Heart left ventricle (tissue), 13 donors: Measurements from ENCODE around the gene GPR107.

Experiments
- CTCF ChIP-seq, 12 donors: fragments of 200-600 bp; sonication (generic) in 4 of 12; IDR thresholded peaks; one replicate each; pipeline versions ENCODE4 v1.5.0 to v1.8.0; 2018 to 2022; ENCODE audit warnings: antibody characterized with exemption in 12 of 12, mild to moderate bottlenecking in 5 of 12
- POLR2A ChIP-seq, 2 donors: fragments of 450-650 bp; IDR thresholded peaks; one replicate each; pipeline ENCODE4 v1.6.1; 2017; ENCODE audit warnings: antibody characterized with exemption in 2 of 2, mild to moderate bottlenecking in 2 of 2, moderate library complexity in 2 of 2
- donor health status: ischemic (EF 13 %, LVEDD 7.1; RV severe dilation, severe dysfunction).
- donor health status: DM: no; HTN: yes; CAD: no.
- donor health status: DM: no; HTN: no; CAD: no.
- donor health status: ischemic (EF 25% LVEDD 6.9; RV normal size, moderate dysfunction).
- donor health status: ischemic (EF 25% LVEDD 5.7; RV mildly dilated, moderate dysfunction).
- donor health status: ischemic (EF 35%, LVEDD 5.7; RV mildly dilated, moderate dysfunction).
- donor health status: nonischemic (EF 11% LVEDD 7.7; RV severe dilation, severe dysfunction).
- donor health status: DM: yes; HTN: yes; CAD: no.
- donor health status: PGD.
- donor health status: ischemic (EF 29% LVEDD 5.4; RV normal size, mild dysfunction).
- donor health status: nonischemic (EF 23%, LVEDD 6.1; RV moderate dilation, normal function).

- TF ChIP-seq POLR2A (IDR thresholded peaks at IDR 0.05) (no peak), CTCF (IDR thresholded peaks at IDR 0.05) (no peak)
Measured at GRCh38 chr9:130149031-130149430, 95.3 kb downstream of the GPR107 start.
